CD4-positive, alpha-beta T cell treated with Interleukin-2 at 100 ng/mL for 4 hours (primary cell): Measurements from ENCODE around the gene WASF3.

Source experiments
- DNase-seq: peaks from one replicate; pipeline ENCODE4 v3.0.0-alpha.2; 2020; ENCODE audit warnings: low spot score

WASF3 gene, protein sequence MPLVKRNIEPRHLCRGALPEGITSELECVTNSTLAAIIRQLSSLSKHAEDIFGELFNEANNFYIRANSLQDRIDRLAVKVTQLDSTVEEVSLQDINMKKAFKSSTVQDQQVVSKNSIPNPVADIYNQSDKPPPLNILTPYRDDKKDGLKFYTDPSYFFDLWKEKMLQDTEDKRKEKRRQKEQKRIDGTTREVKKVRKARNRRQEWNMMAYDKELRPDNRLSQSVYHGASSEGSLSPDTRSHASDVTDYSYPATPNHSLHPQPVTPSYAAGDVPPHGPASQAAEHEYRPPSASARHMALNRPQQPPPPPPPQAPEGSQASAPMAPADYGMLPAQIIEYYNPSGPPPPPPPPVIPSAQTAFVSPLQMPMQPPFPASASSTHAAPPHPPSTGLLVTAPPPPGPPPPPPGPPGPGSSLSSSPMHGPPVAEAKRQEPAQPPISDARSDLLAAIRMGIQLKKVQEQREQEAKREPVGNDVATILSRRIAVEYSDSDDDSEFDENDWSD

DNA sequence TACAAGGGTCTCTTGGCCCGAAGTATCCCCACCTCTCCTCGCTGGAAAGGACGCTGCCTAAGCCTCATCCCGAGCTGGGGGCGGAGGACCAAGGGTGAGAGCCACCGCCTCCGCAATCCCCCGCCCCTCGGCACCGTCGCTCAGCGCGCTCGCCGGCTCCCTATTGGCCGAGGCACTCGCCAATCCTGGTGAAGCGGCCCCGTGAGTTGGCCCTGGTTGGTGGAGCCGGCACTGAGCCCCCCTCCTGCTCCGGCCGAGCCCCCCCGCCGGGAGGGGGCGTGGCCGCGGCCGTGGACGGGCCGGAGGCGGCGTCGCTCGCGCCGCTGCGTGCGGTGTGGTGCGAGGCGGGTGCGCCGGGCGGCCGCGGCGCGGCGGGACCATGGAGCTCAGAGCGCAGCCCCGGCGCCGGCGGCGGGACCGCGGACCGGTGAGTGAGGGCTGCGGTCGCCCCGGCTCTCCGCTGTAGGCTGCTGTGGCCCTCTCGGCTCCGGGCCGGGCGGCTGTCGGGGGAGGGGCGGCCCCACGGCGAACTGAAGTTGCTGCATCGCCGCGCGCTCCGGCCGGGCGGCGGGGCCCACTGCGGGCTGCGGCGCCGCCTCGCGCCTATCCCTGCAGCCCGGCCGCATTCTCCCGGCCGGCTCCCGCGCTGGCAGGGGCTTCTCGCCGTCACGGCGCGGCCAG is at the start of gene WASF3:
WASF3 (plus strand) TSS at position 291 of the 681 bp plus-strand sequence. CDS start 84,588 bp downstream, outside the sequence.
- no peak for DNase-seq

DNA sequence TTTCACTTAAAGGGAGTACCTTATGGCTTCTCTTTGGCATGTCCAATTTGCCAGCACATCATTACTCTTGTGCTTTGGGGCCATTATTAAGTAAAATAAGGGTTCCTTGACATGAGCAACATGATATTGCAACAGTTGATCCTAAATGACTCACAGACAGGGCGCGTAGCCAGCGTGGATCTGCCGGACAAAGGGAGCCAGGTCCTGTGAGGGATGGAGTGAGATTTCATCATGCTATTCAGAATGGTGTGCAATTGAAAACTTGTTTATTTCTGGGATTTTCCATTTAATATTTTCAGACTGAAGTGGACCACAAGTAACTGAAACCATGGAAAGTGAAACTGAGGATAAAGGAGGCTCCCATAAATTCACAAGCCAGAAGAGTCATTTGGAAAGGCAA is 48.6 kb upstream of the WASF3 start:
- DNase-seq: no peak

DNA sequence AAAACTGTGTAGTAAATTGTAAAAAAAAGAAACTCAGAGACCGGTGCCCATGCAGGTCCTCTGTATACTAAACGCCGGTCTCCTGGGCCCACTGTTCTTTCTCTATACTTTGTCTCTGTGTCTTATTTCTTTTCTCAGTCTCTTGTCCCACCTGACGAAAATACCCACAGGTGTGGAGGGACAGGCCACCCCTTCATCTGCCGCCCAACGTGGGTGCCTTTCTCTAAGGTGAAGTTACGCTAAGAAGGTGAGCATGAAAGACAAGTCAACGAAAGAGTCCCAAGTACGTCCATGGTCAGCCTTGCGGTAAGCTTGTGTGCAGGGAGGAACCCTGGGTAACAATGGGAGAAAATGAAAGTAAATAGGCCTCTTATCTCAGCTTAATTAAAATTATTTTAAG is 48.0 kb upstream of the WASF3 start:
- no peak for DNase-seq

GRCh38 chr13:26513931-26514330 is 43.6 kb upstream of the WASF3 start:
- no peak for DNase-seq

DNA sequence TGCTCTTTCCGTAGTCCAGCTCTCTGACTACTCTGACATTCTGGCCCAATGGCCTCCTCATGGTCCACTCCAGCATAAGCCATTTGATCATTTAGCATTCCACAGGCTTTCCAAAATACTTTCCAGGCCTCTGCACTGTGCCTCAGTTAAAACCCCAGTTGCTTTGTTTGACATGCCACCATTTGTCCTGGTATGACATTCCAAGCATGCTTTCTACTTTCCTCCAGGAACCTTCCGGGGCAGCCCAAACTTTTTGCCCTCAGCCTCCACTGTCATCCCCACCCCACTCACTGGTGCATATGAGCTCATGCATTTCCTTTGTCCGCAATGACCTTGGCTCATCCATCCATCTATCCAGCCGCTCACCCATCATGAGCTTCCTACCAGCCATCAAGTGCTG is 41.8 kb upstream of the WASF3 start:
- DNase-seq: no peak

- DNase-seq: no peak
These were observed 39.5 kb upstream of the WASF3 start for GRCh38 chr13:26517936-26518335.

DNA sequence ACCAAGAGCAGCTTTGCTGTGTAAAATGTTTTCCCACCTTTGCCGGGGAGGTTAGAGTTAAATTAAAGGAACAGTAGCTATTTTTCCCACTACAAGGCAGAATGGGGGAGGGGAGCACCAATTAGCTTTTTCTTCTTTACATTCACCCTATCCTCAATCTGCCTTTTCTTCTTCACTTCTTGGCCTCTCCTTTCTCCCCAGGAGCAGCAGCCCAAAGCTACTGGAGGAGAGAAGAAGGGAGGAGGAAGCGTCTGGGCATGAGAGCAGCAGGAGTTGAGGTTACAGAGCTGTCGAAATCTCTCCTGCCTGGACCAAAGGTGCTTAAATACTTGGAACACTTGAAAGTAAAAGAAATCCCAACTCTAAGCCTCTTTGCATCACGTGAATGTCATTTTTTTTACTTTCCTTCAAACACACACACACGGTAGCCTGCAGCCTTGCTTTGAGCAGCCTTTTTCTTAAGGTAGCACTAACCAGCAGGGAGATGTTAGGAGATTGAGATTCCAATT is 39.0 kb upstream of the WASF3 start:
- DNase-seq: no peak

- DNase-seq: no peak
These were observed 34.9 kb upstream of the WASF3 start for GRCh38 chr13:26522571-26522970.

DNA sequence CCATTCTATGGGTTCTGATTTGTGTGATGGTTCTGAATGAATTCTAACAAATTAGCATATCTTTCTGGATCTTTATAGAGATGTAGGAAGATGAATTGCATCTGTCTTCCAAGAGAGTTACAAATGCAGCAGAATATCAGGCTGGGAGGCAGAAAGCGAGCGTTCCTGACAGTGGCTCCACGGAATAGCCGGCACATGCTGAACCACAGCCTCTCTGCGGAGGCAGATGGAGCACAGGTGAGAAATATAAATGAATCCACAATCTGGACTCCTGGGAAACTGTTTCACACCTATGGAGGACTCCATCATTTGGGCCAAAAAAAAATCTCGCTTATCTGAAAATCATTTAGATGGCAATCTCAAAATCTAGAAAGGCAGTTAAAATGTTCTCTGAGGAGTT is 34.5 kb upstream of the WASF3 start:
- DNase-seq: no peak

DNA sequence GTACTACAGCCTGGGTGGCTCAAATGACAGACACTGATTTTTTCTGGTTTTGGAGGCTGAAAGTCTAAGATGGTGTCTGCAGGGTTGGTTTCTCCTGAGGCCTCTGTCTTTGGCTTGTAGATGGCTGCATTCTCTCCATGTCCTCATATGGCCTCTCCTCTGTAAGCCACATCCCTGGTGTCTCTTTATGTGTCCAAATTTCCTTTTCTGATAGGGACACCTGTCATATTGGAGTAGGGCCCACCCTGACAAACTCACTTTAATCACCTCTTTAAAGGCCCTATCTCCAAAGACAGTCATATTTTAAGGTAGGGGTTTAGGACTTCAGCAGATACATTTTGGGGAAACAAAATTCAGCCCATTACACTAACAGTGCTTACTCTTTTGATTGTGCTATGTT is 32.0 kb upstream of the WASF3 start:
- no peak for DNase-seq

DNA sequence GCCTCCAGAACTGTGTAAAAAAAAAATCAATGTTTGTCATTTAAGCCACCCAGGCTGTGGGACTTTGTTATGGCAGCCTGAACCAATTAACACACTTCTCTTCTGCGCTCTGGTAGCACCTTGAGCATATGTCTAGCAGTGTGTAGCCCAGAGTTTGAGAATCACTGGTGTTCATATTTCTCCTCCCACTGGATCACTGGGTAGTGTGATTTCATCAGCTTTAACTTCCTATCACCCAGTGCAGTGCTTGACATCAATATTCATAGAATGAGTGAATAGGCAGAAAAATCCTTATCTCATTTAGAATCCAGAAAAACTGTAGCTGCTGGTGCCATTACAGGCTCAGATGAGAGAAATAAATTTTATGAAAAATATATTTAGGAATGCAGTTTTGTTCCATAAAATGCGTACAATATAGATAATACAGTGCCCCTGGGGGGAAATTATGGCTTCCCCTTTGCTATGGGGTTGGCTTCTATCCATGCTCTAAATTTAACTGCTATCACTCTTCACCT is 30.7 kb upstream of the WASF3 start:
- DNase-seq: no peak

GRCh38 chr13:26528527-26528926 is 29.0 kb upstream of the WASF3 start:
- no peak for DNase-seq

GRCh38 chr13:26529441-26529840 is 28.0 kb upstream of the WASF3 start:
- DNase-seq: no peak

DNA sequence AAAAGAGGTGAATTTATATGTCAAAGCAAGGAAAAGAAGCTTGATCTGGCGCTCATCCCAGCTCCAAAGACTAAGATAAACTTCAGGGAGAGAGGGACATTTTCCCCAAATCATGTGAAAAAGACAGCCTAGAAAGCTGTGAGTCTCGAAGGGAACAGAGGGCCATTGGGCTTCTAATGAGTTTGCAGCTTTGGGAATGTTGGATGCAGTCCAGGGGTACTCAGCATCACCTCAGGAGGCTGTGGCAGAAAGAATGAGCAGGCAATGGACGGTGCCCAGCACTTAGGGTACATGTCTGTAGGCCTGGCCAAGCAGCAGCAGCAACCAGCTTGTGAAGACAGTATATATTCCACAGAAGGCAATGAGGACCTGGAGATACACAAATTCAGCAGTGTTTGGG is 25.7 kb upstream of the WASF3 start:
- no peak for DNase-seq

GRCh38 chr13:26534036-26534726 is 23.3 kb upstream of the WASF3 start:
- no peak for DNase-seq

DNA sequence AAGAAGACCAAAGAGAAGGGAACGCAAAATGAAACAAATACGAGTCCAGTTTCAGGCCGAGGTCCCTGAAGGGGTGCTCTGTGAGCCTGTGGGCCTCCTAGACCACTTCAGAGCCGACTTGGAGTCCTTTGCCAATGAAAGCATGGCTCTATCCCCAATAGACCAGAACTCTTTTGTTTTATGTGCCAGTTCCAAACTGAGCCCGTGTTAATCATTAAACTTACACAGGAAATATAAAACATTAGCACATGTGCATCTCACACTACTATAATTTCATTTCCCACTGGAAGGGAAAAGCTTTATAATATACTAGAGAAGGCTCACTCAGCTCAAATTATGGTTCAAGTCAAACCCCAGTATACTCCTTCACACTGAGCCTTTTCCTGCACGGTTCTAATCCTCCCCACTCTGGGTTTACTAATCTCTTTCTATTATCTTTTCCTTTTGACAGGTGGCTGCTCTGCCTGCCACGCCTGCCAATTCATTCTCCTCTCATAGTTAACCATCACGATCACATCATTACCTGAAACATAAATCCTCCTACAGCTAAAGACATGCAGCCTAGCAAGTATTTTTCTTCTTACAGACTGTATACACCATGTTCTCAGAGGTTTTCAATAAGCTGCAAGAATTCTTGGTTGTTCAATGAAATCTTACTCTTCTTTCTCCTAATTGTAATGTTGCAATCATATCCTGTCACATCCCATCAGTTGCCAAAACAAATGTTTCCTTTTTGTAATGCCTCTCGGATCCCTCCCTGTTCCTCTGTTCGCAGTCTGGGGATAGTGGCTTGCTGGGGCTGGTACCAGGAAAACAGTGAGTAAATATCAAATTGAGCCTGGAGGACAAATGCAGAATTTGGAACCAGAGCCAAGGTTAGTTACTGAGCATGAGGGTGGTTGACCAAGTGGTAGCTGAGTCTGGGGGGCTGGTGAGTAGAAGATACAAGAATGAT is 18.8 kb upstream of the WASF3 start:
- DNase-seq: no peak

DNA sequence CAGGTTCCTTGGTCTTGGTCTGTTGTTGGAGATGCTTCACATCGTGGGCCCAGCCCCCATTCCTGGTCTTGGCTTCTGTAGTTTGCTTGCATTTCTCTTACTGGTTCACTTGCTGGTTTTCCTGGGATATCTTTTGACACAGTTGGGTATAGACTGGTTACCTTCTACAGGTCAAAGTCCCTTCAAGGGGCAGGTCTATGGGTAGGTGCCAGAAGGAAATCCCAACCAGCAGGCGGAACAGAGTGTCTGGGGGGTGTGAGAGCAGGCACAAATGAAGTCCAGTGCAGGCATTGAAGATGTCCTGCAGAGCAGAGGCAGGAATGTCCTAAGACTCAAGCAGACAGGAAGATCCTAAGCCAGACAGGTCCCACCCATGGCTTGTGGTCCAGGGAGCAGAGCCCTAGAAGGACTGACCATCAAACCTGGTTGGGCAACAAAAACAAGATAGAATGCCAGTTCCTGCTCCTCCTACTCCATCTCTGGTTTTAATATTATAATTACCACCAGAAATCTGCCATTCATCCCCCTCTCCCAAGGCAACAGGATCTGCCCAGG is 17.7 kb upstream of the WASF3 start:
- DNase-seq: no peak

GRCh38 chr13:26540334-26540733 is 17.1 kb upstream of the WASF3 start:
- no peak for DNase-seq

GRCh38 chr13:26541041-26541440 is 16.4 kb upstream of the WASF3 start:
- no peak for DNase-seq

- DNase-seq: no peak
These were observed 15.6 kb upstream of the WASF3 start for GRCh38 chr13:26541678-26542568.
